ENCODE data around the gene UTP14A.

DNA sequence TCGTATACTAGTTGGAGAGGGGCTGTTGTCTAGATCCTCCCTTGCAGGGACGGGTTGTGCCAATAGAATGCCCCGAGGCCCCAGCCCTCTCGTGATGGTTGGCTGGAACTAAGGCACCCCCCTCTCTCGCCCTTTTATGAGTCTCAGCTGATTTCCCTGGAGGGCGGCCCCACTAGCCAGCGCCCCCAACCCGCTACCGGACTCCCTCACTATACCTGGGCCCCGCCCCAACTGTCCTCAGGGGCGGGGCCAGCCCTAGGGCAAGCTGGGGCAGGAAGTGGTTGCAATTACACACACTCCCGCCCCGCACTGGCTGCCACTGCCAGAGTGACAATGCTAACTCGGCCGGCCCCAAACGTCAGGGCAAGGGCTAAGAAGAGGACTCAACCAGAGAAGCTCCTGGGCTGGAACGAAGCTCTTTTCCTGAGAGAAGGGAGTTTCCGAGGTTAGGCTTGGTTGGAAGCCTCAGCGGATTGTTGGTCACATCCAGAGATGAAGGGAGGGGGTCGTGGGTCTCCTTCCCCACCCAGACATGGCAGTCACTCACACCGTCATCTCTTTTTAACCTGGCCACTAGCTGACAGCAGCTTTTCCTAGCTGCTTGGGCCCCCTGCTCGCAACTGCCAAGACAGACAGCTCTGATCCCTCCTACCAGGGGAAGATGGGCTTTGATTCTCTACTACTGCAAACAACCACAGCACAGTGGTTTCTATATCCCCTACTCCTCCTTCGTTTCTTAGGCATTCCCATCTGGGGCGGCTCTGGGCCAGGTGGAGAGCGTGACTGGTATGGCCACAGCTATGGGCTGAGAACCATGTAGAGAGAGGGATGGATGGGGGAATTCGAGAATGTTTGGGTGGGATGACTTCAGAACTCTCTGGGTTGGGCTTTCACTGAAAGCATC is 55.5 kb downstream of the UTP14A start:
- TF ChIP-seq, protein P1, sequence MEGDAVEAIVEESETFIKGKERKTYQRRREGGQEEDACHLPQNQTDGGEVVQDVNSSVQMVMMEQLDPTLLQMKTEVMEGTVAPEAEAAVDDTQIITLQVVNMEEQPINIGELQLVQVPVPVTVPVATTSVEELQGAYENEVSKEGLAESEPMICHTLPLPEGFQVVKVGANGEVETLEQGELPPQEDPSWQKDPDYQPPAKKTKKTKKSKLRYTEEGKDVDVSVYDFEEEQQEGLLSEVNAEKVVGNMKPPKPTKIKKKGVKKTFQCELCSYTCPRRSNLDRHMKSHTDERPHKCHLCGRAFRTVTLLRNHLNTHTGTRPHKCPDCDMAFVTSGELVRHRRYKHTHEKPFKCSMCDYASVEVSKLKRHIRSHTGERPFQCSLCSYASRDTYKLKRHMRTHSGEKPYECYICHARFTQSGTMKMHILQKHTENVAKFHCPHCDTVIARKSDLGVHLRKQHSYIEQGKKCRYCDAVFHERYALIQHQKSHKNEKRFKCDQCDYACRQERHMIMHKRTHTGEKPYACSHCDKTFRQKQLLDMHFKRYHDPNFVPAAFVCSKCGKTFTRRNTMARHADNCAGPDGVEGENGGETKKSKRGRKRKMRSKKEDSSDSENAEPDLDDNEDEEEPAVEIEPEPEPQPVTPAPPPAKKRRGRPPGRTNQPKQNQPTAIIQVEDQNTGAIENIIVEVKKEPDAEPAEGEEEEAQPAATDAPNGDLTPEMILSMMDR (IDR thresholded peaks at IDR 0.05): no peak
- no peak for TF ChIP-seq EP300 (IDR thresholded peaks at IDR 0.05)
- TF ChIP-seq POLR2A (IDR thresholded peaks at IDR 0.05): no peak
